ENCODE results near the gene ASIC4.

- TF ChIP-seq CTCF (IDR thresholded peaks at IDR 0.05 in 2 of 3, conservative IDR thresholded peaks at IDR 0.05 in 1 of 3; ENCODE audit: insufficient read depth in 2 of 3, low read depth in 1 of 3, low read length in 3 of 3), result peak; percentile 68 to 97 (median 90)
- TF ChIP-seq FOS (IDR thresholded peaks at IDR 0.05; ENCODE audit: extremely low read depth, insufficient read length), result no peak
- TF ChIP-seq EZH2 (IDR thresholded peaks at IDR 0.05; ENCODE audit: borderline replicate concordance, low read depth, low read length), result no peak
- no peak for TF ChIP-seq ZNF395 (CRISPR knock-in tag; IDR thresholded peaks at IDR 0.05)
- peak; percentile 84; the same call in 1 of the 2 replicates for TF ChIP-seq FOXK1 (CRISPR knock-in tag; IDR thresholded peaks at IDR 0.05; ENCODE audit: borderline replicate concordance)
- no peak for TF ChIP-seq USF1 (CRISPR knock-in tag; IDR thresholded peaks at IDR 0.05)
- TF ChIP-seq CHD2 (IDR thresholded peaks at IDR 0.05; ENCODE audit: low read depth, low read length), result no peak
Measured at GRCh38 chr2:219541611-219542180, 27.4 kb downstream of the ASIC4 start.

Measured in K562 (cell line).